ENCODE results near the gene SV2A.
"Not testable (repeated sequence)": the region's sequence is repeated elsewhere in the genome, so short reads cannot be mapped to it uniquely, and the experiment has no call there.

SV2A gene

DNA sequence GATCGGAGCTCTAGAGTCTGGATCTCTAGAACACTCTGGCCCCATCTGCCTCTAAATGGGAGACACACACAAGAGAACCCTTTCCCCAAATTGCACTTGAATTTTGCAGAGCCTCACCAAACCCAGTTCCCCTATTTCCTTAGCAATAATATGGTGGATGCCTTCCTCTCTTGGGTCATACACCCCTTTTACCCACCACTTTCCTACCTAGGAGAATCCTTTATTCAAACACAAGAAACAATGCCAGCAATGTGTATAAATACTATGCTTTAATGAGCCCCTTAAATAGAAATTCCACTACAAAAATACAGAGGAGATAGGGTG lies 10.7 kb upstream of the SV2A start:
- FAIRE-seq: no peak

DNA sequence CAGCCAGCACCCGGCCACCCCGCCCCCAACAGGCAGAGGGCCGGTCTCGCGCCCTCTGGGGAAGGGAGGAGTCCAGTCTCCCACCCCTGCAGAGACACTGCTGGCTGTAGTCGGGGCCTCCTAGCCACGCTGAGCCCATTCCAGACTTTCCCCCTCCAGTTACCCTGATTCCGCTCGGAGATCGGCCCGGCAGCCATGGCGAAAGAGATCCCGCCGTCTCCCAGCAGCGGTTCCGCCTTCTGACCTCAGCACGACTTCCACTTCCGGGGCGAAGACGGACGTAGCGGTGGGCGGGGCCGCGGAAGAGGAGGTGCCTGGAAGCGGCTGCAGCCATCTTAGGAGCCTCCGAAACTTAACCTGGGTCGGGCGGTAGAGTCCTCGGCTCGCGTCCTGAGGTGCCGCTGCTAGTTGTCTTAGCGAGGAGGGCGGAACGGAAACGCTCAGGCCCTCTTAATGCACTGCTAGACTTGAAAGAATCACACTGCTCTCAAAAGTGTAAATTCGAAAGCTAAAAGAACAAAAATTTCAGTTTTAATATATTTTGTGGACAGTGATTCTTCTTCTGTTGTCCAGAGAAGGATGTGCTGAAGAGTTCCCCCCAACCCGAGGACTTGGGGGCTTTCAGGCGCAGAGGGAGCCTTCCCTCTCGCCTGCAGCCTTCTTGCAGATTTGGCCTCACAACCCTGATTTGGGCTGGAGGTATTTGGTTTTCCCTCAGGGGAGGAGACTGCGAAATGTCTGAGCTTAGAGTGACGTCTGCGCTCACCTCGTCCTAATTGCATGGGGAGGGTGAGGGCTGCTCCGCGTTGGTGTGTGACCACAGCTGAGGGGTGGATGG lies 10.1 kb upstream of the SV2A start, which contains the start of gene SF3B4:
Gene SF3B4 (minus strand): TSS at position 241 of the 838 bp plus-strand sequence. CDS start 44 bp downstream, at position 197.
- FAIRE-seq: peak; percentile 93

DNA sequence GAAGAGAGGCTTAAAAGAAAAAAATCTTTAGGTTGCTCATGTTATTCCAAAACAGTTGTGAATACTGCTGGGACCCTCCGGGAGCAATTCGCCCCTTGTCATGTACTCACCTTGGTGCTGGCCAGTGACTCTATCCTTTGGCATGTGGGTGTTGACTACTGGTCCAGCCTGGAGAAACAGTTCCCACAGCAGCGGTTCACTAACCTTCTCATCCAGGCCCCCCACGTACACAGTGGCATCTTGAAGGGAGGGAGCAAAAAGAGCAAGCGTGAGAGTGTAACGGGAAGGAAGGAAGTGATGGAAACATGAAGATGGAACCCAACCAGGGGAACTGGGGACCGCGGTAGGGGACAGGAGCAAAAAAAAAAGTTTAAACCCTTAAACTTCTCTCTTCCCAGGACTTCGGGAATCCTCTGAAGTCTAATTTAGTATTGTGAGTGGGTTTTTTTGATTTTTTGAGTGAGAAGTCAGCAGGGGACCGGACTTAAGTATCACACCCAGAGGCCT lies 9.5 kb upstream of the SV2A start:
- no peak for FAIRE-seq

DNA sequence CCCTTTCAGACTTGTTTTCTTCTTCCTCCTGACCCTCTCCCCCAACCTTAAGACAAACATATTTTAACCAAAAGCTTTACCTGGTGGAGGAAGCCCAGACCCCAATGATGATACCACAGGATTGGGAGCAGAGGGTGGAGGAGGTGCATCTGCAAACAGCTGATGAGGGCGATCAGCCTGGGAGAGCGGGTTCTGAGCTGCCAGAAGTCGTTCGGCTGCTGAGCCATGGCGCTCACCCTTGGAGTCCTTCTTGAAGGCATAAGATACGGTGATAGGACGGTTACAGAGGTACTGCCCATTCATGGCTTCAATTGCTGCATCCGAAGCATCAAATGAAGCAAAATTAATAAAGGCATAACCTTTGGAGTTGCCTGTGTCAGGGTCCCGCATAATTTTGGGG lies 8.7 kb upstream of the SV2A start:
- no peak for FAIRE-seq

DNA sequence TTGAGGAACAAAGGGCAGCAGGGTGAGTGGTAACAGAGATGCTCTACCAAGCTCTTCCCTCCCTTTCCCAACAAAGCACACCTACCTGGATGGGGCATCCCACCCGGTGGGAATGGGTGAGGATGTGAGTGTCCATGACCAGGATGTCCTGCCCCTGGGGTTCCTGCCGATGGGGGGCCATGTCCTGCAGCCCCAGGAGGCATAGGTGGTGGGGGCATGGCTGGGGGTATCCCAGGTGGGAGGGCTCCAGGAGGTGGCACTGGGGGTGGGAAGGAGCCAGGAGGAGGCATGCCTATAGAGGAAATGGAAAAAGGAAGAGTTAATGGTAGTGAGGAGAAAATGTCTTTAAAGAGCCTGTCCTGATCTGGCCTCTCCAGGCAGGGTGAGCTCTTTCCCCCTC lies 8.1 kb upstream of the SV2A start:
- FAIRE-seq: no peak

DNA sequence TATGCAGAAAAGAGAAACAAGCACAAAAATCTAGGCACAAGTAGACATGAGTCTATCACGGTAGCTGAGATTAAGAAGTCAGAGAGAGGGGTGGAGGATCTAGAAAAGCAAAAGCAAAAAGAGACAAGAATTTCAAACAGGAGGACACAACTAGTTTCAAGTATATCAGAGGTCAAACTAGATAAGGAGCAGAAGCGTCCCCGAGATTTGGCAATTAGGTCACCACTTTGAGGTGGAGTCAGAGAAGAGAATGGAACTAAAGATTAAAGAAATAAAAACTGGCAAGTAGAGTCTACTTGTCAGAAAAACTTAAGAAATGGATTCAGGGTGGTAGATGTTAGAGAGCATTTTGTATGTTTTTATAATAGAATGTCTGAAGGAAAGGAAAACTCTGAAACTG lies 7.7 kb upstream of the SV2A start:
- FAIRE-seq: no peak

DNA sequence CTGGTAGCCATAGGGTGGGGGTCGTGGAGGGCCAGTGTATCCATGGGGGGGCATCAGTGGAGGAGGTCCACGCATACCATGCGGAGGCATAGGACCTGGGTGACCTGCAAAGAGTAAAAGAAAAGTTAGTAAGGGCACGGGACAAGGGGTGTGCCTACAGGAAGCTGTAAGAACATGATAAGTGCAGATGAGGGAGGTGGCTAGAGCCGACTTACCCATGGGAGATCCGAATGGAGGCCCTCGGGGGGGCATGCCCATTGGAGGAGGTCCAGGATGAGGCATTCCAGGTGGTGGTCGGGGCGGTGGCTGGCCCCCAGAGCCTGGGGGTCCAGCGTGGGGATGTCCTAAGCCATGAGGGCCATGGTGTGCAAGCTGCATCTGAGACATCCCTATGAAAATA lies 6.0 kb upstream of the SV2A start:
- FAIRE-seq: no peak

DNA sequence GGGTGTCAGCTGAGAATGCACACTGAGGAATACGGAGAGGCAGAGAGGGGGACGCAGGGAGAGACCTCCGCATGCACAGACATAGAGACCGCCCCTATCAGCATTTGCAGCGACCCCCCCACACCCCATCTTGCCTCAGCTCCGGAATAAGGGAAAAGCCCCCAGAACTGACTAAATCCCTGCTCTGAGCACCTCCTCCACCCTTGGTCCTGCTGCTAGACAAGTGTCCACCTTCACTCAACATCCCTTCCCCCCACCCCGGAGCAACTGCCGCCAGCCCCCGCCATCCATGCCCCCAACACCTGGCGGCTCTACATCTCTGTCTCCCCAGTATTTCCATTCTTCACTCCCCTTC lies 769 bp downstream of the SV2A start:
- no peak for FAIRE-seq

DNA sequence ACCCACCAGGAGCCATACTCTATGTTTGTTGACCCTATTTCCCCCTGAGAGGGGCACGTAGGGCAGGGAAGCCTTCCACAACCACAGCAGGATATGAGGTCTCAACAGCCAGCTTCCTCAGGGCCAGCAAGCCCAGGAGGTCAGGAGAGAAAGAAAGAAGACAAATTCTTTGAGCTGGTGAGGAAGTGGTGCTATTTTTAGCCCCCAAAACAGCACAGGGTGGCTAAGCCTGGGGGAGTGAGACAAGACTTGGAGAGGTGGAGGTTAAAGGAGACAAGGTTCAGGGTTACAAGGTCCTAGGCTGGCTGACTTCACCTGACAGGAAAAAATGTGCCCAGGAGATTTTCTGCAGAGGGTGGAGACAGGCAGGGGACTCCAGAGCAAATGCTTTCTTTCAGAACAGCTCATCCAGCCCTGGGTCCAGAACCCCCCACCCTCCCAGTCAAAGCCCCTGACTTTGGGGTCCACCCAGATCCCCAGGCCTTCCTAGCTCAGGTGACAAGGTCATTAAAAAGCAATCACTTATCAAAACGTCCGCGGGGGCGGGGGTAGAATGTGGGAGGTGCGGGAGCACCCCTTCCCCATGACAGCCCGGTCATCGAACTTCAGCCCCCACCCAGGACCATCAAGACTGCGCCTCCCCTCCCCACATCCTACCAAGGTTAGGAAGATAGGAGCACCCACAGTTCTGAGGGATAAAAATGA lies 1.3 kb downstream of the SV2A start:
- no peak for FAIRE-seq

DNA sequence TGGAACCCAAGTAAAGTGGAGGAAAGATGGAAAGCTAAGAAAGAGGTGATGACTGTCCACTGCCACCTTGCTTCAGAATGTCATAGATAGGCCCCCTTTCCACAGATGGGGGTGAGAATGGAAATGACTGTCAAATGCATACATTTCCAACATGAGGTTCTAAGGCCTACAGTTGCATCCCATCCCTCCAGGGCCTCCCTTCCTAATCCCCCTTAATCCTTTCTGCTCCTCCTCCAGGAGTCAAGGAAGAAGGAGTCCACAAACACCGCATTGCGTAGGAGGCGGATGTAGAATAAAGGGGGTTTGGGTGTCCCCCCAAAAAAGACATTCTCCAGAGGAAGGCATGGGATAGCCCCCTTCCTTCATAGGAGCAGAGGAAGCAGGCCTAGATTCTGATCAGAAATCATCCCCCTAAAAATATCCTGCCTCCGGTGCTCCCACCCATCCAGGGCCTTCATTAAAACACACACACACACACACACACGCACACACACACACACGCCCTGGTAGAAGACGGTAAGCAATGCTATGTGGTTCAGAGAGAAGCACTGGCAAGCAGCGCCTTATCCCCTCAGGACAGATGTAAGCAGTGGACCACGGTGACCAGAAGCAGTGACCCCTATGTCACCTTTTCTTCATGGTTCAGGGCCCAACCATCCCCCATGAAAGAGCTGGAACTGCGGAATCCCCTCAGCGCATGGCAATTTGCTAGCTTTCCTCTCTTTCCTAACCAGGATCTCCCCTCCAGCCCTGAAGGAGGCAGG lies 2.0 kb downstream of the SV2A start:
- no peak for FAIRE-seq

DNA sequence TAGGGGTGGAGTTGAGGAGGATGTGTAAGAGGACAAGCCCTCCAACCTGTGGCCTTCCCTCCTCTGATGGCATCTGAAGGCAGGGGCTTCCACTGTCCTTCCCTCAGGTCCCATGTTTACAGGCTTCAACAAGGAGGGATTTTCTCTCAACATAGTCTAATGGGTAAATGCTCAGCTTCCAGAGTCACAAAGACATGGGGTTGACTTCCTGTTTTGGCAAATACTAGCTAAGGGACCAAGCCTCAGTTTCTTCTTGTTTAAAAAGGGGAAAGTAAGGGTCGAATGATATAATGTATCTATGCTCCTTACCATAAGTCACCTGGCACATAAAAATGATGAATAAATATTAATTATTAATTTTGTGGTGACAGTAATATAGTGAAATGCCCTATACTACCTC lies 3.1 kb downstream of the SV2A start:
- no peak for FAIRE-seq

DNA sequence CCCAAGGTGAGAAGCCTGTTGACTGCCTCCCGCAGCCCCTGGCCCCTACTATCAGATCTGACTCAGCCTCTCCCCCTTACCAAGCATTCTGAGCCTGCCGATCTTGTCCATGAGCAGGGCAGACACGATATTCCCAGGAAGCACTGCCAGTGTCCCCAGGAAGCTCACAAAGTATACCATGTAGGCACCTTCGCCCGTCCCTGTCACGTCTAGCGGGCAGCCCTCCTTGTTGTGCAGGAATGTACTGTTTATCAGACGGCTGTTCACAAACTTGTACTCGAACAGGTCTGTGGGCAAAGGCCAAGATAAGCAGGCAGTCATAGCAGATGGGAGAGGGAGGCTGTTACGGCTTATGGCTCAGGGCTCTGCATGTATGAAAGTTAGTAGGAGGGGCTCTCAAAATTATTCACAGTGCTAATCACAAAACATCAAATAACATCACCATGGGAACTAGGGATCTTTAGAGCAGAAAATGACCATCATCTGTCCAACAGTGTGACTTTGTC lies 11.0 kb downstream of the SV2A start:
- no peak for FAIRE-seq

DNA sequence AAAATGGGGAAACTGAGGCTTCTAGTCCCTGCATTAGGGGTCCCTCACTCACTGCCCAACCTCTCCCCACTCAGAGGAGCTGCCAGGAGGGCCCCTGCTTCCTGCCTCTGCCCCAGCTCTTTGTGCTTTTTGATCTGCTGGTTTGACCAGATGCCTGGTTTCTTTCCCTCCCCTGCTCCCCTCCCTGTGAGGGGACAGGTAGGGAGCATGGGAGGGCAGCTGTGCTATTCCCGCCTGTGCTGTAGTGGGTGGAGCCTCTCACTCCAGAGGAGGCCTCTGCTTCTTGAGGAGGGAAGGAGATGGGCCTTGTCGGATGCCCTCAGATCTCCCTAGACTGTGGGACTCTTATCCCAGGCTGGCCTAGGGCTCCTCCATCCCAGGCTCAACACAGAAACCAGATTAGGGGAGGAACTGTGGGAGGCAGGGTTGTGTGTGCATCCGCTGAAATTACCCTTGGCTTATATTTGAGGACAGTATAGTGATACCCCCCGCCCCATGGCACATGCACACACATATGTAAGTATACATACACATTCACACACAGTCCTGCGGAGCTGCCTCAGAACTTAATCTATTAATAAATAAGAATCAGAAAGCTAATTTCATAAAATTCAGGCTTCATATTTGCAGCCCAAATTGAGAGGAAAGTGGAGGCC lies 13.7 kb downstream of the SV2A start:
- no peak for FAIRE-seq

DNA sequence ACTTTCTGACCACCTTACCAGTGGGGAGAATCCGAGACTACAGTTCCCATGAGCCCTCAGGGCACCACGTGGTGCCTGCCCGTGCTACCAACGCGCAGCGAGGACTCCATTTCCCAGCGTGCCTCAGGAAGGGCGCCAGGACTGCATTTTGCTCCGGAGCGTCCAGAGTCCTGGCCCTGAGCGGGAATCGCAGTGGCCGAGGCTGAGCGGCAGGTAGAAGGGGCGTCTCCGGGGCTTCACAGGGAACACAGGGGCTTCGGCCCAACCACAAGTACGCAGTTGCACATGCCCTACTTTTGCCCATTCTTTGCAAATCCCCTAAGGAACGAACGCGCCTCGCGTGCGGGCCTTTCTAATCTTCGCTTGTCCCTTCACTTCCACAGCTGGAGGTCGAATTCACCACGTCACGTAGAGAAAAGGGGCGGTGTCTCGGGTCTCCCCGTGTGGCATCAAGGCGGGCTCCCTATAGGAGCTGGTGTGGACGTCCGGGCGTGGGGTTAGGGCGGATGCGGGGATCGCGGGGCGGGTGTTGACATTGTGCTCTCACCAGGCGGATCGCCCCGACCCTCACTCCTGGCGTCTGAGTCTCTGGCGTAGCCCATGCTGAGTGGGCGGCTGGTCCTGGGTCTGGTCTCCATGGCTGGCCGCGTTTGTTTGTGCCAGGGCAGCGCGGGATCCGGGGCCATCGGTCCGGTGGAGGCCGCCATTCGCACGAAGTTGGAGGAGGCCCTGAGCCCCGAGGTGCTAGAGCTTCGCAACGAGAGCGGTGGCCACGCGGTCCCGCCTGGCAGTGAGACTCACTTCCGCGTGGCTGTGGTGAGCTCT lies 18.0 kb downstream of the SV2A start, which contains the start of gene BOLA1:
Gene BOLA1 (plus strand): TSS at position 109 of the 825 bp plus-strand sequence. CDS start 492 bp downstream, at position 601.
- FAIRE-seq: no peak

DNA sequence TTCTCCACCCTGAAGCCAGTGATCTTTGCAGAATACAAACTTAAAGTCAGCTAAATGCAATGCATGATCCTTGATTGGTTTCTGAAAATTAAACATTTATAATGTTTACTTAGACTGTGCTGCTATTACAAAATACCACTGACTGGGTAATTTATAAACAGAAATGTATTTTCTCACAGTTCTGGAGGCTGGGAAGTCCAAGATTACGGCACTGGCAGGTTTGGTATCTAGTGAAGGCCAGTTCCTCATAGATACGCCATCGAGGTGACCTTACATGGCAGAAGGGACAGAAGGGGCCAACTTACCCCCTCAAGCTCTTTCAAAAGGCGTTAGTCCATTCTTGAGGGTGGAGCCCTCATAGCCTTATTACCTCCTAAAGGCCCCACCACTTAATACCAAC lies 21.1 kb downstream of the SV2A start:
- no peak for FAIRE-seq

DNA sequence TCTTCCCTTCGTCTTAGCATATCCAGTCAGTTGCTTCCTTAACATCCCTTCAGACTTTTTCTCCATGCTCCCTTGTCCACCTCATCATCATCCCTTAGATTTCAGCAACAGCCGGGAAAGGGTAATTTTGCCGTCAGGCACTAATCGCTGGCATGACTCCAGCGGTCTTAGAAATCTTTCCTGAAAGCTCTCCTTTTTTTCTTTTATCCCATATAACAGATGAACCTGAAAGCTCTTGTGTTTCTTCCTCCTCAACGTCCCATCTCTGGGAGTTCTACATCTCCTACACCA lies 28.7 kb downstream of the SV2A start:
- no peak for FAIRE-seq

DNA sequence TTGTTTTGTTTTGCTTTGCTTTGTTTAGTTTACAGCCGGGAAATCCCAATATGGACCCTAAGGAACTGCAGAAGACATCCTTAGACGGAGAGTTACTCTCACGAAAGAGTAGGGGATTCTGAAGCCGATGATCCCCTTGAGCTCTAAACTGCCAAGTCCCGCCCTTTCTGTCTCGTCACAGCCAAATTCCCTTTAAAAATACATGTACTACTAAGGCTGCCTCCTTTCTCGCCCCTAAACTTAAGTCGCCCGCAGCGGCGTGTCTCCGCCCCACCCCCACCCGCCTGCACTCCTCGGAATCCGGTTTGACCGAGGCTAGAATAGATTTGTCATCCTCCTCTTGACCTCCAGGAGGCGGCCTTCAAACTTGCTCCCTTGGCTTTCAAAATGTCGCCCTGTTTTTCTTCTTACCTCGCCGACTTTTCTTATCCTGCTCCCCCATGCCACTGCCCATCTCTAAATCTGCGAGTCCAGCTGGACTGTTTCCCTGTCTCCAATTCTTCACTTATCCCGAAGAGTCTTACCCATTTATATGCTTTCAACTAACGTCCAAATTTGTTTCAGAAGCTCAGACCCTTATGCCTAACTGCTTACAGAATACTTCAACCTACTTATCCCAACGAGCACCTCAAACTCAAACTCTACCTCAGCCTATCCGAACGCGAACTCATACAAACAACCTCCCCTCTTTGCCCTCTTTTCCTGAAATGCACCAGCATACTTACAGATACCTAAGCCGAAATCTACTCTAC lies 29.2 kb downstream of the SV2A start:
- no peak for FAIRE-seq

DNA sequence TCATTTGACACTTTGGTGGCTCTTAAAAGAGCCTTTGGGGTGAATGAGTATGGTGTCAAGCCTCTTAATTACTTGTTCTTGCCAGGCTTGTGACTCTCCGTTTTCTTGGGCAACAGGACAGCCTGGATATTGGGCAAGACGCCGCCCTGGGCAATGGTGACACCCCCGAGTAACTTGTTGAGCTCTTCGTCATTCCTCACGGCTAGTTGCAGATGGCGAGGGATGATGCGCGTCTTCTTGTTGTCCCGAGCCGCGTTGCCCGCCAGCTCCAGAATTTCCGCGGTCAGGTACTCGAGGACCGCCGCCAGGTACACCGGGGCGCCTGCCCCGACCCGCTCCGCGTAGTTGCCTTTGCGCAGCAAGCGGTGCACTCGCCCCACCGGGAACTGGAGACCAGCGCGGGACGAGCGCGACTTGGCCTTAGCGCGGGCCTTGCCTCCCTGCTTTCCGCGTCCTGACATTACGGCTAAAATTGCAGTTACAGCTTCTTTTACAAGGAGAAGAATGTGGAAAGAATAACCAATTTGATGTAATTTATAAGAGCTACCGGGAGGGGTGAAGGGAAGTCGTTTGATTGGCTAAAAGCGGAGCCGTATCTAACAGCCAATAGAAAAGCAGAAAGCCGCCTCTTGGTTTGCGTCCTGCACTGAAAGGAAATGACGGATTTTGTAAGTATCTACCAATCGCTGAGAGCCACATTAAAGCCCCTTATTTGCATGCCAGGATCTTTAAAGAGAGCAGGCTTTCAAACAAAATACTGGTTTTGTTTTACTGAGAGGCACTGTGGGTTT lies 30.0 kb downstream of the SV2A start:
- FAIRE-seq: peak; percentile 98

DNA sequence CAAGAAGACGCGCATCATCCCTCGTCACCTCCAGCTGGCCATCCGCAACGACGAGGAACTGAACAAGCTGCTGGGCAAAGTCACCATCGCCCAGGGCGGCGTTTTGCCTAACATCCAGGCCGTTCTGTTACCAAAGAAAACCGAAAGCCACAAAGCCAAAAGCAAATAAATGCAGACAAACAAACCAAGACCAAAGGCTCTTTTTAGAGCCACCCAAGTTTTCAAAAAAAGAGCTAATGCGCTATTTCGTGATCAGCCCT lies 30.5 kb downstream of the SV2A start:
- FAIRE-seq: not testable (repeated sequence)

DNA sequence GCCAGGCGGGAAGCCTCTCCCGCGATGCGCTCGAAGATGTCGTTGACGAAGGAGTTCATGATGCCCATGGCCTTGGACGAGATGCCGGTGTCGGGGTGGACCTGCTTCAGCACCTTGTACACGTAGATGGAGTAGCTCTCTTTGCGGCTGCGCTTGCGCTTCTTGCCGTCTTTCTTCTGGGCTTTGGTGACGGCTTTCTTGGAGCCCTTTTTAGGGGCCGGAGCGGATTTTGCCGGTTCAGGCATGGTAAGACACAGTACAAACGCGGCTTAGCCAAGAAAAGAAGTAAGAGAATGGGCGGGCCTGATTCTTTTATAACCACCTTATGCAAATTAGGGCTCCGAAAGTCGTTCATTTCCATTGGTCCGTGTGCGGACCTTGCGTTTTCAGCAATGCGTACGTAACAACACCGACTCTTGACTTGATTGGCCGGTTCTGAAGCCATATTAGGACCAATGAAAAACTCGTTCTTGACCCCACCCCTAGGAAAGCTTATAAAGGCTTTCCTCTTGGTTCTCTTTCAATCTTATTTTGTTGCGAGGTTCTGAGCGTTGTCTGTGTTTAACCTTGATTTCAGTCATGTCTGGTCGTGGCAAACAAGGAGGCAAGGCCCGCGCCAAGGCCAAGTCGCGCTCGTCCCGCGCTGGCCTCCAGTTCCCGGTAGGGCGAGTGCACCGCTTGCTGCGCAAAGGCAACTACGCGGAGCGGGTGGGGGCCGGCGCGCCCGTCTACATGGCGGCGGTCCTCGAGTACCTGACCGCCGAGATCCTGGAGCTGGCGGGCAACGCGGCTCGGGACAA lies 31.0 kb downstream of the SV2A start:
- FAIRE-seq: peak; percentile 98
